Measurements from ENCODE around the gene TP53BP1.

TP53BP1 gene

GRCh38 chr15:43483297-43484128, 9.4 kb downstream of the TP53BP1 start:
- DNase-seq, result no peak

DNA sequence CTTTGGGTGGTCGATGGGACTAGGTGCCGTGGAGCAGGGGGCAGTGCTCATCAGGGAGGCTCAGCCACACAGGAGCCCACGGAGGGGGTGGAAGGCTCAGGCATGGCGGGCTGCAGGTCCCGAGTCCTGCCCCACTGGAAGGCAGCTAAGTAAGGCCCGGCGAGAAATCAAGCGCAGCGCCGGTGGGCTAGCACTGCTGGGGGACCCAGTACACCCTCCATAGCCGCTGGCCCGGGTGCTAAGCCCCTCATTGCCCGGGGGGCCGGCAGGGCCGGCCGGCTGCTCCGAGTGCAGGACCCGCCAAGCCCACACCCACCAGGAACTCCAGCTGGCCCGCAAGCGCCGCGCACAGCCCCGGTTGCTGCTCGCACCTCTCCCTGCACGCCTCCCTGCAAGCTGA, 19.1 kb downstream of the TP53BP1 start:
- no peak for DNase-seq

DNA sequence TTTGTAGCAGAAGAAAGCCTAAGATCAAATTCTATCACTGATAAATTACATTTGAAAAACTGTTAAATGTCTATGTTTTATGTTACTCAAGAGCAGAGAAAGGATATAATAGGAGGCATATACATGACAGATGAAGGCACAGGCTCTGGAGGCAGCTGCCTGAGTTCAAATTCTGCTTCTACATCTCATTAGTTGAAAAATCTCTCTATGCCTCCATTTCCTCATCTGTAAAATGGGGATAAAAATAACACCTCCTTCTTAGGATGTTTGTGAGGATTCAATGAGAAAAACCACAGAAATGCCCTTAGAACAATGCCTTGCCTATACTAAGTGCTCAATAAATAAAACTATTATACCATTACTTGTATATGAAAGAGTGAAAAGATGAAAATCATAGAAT, 21.0 kb downstream of the TP53BP1 start:
- DNase-seq, result no peak

- DNase-seq, result no peak
Measured at GRCh38 chr15:43469867-43470266, 23.1 kb downstream of the TP53BP1 start.

DNA sequence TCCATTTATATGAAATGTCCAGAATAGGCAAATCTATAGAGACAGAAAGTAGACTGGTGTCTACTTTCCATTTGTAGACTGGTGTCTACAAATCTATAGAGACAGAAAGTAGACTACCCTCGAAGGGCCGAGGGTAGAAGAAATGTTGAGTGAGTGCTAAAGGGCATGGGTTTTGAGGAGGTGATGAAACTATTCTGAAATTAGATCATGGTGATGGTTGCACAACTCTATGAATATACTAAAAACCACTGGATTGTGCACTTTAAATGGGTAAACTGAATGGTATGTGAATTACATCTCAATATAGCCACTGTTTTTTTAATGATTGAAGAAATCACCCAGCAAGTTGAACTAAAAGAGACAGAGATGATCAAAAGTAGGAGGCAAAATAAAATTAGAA, 27.9 kb downstream of the TP53BP1 start:
- no peak for DNase-seq

DNA sequence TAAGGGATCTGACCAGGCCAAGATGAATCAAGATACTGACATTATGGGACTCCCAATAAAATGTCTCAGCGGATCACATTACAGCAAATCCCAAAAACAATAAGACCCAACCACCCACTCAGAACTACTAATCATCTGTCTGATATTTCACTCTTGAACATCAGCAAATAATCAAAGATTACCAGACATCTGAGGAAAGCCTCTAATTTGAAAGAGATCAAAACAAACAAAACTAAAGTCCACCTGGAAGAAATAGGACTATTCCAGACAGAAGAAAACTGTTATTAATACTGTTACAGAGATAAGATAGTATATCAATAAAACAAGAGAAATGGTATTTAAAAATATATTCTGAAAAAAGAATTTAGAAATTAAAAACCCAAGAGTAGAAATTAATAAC, 29.0 kb downstream of the TP53BP1 start:
- no peak for DNase-seq

- DNase-seq, result no peak
Measured at GRCh38 chr15:43463507-43463906, 29.4 kb downstream of the TP53BP1 start.

- DNase-seq, result no peak
Measured at GRCh38 chr15:43449981-43450380, 43.0 kb downstream of the TP53BP1 start.

DNA sequence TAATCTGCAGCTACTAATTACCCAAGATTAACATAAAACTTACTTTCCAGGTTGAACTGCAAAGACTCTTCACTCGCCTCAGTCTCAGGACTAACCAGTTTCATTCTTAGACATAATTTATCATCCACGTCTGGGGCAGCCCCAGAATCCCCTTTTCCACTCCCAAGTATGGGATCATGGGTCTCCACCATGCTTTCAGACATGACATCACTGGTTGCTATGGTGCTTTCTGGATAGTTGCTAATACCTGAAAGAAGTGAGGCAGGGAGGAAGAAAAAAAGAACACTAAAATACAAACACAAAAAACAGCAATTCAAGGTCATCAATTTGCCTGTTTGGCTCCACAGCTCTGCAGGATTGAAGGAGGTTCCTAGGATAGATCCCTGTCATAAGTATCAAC, 46.6 kb downstream of the TP53BP1 start:
- no peak for DNase-seq

GRCh38 chr15:43441316-43441715, 51.6 kb downstream of the TP53BP1 start:
- DNase-seq, result no peak

- DNase-seq, result peak; percentile 5
Measured at GRCh38 chr15:43440721-43441281, 52.2 kb downstream of the TP53BP1 start.

DNA sequence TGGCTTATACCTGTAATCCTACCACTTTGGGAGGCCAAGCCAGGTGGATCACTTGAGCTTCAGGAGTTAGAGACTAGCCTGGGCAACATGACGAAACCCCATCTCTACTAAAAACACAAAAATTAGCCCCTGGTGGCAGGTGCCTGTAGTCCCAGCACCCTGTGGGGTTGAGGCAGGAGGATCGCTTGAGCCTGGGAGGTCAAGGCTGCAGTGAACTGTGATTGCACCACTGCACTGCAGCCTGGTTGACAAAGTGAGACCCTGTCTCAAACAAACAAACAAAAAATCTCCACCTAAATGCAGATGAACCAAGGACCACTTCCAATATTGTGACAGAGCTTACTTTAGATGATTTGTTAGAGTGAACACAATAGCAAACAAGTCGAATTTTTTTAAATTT, 53.7 kb downstream of the TP53BP1 start:
- no peak for DNase-seq

DNA sequence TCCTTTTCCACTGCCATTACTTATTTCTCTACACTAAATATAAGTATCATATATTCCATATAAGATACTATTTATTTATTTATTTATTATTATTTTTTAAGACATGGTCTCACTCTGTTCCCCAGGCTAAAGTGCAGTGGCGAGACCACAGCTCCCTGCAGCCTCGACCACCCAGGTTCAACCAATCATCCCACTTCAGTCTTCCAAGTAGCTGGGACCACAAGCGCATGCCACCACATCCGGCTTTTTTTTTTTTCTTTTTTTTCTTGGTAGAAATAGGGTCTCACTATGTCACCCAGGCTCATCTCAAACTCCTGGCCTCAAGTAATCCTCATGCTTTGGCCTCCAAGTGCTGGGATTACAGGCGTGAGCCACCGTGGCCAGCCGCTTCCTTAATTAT, 56.6 kb downstream of the TP53BP1 start:
- DNase-seq, result no peak

- DNase-seq, result no peak
Measured at GRCh38 chr15:43434446-43434845, 58.5 kb downstream of the TP53BP1 start.

DNA sequence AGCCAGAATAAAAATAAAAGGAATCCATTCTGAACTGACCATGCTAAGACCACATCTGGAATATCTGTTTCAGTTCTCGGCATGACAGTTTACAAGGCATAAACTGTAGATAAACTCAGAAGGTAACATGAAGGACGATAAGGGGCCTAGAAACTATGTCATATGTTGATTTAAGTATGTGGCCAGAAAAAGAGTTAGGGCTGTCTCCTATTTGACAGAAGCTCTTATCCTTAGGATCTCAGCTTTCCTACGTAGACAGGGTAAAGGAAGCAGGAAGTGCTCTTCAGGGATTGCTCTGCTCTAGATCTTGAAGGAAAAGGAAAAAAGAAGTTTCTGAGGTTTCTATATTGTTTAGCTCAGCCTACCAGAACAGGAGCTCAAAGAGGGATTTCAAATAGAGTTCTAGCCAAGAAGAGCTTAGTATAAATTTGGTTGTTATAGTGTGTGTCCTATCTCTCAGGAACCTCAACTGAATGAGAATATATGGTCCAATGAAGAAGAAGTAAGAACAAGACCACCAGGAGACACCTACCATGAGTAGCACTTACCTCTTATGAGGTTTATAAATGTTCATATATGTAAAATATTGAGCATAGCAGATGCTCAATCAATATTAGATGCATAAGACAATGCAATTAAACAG, 59.2 kb downstream of the TP53BP1 start:
- DNase-seq, result no peak

GRCh38 chr15:43433165-43433564, 59.8 kb downstream of the TP53BP1 start:
- no peak for DNase-seq

DNA sequence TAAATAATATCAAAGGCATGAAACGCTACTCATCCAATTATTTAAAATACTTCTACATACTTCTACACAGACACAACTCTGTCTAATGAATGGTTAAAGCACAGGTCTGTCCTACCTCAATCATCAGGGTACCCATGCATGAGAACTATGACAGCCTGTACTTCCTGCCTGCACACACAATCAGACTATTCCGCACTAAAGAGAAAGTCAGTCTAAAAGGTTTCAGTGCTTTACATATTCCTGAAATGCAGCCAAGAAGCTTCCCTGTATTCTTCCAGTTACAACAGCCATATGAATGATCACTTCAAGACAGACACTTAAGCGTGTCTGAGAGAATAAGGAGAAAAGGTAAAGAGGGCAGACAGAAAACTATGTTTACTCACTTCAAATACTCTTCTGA, 63.3 kb downstream of the TP53BP1 start:
- DNase-seq, result no peak

DNA sequence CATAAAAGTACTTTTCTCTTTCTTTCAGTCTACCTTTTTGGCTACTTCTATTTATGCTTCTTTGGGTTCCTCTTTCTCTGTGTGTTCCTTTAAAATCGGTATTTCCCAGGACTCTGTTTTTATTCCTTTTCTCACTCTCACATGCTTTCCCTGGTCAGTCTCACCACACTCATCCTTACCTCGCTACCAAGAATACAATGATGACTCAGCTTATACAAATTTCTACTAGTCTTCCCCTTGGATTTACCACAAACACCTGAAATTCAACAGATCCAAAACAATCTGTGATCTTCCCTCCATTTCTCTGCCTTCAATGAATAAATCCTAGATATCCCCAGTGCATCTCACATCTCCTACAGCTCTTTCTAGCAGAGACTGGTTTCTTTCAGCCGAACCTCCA, 69.2 kb downstream of the TP53BP1 start:
- DNase-seq, result no peak

GRCh38 chr15:43420876-43421275, 72.1 kb downstream of the TP53BP1 start:
- no peak for DNase-seq

DNA sequence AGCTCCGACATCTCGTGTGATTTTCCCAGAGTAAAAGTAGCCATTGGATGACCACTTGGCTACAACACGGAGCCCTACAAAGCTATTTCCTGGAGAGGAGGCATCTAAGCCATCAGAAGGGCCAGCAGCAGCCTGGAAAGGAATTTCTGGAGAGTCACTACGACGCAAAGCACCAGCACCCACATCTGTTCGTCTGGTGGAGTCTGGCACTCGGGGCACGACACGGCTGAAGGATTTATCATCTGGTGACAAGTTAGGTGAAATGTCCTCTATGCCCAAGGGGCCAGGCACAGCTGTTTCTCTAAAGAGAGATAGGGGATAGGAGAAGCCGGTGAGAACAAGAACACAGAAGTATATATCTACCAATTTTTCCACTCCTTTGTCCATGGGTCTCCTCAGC, 72.5 kb downstream of the TP53BP1 start:
- no peak for DNase-seq

DNA sequence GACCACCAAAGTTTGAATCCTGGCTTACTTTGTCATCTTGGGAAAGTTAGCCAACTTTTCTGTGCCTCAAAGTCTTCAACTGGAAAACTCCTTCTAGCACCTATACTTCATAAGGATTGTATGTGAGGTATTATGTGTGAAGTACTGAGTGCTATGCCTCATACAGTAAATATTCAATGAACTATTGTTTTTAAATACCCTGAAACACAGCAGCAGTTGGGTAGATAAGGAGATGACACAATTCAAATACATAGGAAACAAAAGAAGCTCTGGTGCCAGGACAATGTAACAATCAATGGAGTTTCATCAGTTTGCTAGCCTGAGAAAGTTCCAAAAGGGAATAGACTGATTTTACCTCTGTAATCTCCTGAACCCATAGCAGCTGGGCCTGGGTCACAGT, 78.8 kb downstream of the TP53BP1 start:
- DNase-seq, result no peak

DNA sequence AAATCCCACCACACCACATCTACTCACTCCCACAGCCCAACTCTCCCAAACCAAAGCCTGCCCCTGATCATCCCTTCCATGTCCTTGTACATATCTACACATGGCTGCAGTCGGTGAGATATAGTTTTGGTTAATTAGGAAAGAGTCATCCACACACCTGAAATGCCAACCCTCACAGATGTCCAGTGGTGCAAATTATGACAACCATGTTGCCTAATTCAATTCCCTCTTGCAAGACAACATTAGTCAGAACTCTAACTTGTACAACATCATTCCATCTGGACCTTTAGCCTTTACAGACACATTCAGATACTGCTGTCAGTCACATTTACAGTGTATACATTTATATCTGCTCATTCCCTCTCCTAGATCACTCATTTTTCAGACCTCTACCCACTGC, 80.9 kb downstream of the TP53BP1 start:
- no peak for DNase-seq

DNA sequence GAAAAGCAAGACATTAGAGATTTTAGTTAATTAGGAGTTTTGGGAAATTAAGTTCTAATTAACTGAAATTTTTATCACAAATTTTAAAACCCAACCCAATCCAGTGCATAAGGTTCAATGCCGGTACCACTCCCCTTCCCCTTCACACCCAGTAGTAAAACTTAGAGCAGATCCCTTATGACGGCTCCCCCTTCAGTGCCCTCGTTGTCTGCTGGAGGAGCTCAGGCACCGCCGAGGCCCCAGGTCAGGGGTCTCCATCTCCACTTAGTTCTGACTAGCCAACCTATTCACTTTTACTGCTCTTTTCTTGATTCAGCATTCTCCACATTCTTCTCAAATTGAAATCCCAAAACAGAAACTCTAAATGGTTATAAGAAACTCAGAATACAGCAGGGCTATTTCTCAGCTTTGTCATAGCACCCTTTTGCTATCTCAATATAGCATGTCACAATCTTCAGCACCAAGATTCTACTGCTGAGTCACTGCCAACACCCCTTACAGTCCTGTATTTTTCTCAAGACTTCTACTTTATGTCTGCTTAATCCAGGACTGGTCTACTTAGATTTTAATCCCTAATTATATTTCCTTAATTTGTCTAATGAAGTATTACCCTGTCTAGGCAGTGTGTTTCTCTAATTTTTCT, 82.3 kb downstream of the TP53BP1 start:
- no peak for DNase-seq

- DNase-seq, result no peak
Measured at GRCh38 chr15:43408789-43409188, 84.2 kb downstream of the TP53BP1 start.

All from activated gamma-delta T cell treated with Interleukin-2 at 50 U/mL for 16 hours (primary cell).